ENCODE results near the gene NOXO1.
"Not testable (repeated sequence)": the region's sequence is repeated elsewhere in the genome, so short reads cannot be mapped to it uniquely, and the experiment has no call there.

NOXO1 gene

DNA sequence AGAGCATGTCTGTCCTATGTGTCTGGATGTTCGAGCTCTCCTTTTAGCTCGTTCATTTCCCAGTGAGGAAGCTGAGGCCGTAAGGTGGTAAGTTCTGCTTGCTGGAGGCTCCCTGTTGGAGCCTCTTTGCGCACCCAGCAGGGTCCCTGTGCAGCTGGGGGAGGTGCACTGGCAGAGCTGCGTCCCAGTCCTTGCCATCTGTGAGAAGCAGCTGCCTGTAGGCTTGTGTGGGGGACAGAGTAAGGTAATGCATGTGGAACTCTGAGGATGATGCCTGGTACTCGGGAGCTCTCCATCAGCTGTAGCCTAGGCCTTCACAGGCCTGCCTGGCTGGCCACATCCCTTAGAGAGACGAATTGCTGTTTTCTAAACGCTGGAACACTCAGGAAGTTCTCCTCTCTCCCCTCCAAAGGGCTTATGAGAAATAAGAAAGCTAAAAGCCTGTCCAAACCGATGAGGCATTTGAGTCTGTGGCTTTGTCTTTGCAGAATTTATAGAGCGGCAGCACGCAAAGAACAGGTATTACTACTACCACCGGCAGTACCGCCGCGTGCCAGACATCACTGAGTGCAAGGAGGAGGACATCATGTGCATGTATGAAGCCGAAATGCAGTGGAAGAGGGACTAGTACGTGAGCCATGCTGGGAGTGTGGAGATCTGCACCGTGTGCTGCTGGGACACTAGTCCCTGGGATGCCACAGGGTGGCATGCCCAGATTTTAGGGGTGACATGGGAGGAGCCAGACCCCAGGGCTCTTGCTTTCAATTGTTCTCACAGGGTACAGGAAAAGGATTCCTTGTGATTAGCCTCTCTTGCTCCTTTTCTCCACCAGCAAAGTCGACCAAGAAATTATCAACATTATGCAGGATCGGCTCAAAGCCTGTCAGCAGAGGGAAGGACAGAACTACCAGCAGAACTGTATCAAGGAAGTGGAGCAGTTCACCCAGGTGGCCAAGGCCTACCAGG lies 20.3 kb downstream of the NOXO1 start:
- peak overlapping the region; percentile 8; the same call in 1 of the 2 replicates for H3K4me3 ChIP-seq (ENCODE audit: low read length)
- H3K27ac ChIP-seq (ENCODE audit: low read length), result no peak overlapping the region
- no peaks in the 10 kb centered on the region for H3K4me1 ChIP-seq (ENCODE audit: control insufficient read depth, insufficient read depth, low read length)
- no peaks in the 10 kb centered on the region for H3K9me3 ChIP-seq (ENCODE audit: control insufficient read depth, insufficient read depth, low read length)
- no peaks in the 10 kb centered on the region for H3K27me3 ChIP-seq (ENCODE audit: control insufficient read depth, insufficient read depth, low read length)
- no peak for DNase-seq (ENCODE audit: low read depth, low spot score)
- peaks cover 18% of the 10 kb centered on the region; the same call in 1 of the 2 replicates for H3K36me3 ChIP-seq (ENCODE audit: control insufficient read depth, insufficient read depth, low read length)
- no CpG with 5 or more reads among the region's 20 CpGs for WGBS (ENCODE audit: insufficient coverage, insufficient read length)

DNA sequence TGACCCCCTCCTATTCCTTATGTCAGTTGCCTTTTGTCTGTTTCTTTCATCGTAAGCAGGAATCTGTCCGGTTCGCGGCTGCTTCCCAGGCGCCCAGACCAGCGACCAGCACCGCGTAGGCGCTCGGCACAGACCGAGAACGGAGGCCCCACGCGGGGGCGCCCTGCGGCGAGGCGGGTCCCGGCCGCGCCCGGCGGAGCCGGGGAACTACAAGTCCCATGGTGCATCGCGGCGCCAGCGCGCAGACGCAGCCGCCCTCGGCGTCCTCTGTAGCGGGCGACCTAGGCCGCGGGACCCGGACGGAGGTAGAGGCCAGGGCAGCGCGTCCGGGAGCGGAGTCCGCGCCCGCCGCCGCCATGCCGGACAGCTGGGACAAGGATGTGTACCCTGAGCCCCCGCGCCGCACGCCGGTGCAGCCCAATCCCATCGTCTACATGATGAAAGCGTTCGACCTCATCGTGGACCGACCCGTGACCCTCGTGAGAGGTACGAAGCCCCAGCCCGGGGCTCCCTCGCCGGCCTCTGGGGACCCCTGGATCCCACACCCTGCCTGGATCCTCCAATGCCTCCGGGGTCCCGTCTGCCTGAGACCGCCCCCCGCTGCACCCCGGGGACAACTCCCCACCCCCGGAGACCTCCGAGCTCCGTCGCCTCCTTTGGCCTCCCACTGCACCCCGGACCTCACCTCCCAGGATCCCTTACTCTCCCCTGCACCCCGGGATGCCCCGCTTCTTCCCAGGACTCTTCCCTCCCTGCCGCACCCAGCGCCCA lies 21.8 kb downstream of the NOXO1 start, which contains the start of gene NDUFB10:
Gene NDUFB10, plus strand, starts transcription at position 270 of the 771 bp plus-strand sequence. Its CDS starts 87 bp downstream, at position 357.
- no CpG with 5 or more reads among the region's 79 CpGs for WGBS (ENCODE audit: insufficient coverage, insufficient read length)
- no peak within 1 kb of the TSS for H3K27ac ChIP-seq (ENCODE audit: low read length)

DNA sequence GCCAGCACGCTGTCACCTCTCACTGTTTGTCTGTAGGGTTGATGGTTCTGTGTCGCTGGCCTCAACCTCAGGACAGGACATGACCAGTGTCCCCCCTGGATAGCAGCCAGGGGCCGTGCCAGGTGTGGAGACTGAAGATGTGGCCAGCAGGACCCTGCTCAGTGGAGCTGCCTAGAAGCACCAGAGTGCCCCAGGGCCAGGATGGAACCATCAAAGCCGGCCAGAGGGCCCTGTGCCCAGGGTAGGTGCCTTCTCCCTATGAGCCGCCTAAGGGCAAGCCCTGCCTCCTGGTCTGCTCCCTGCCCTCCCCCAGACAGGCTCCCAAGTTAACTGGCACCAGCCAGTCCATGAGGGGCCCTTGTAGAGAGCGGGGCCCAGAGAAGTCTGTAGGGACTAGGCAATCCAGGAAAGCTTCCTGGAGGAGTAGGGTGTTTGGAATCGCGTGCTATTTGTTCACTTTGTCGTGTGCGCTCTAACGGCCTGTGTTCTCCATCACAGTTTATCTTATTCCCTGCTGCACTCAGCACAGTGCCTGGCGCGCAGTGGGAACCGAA lies 22.5 kb downstream of the NOXO1 start:
- no peak for DNase-seq (ENCODE audit: low read depth, low spot score)
- H3K9me3 ChIP-seq (ENCODE audit: control insufficient read depth, insufficient read depth, low read length), result no peaks in the 10 kb centered on the region
- peaks cover 1% of the 10 kb centered on the region; the same call in 1 of the 2 replicates for H3K4me1 ChIP-seq (ENCODE audit: control insufficient read depth, insufficient read depth, low read length)
- no peaks in the 10 kb centered on the region for H3K27me3 ChIP-seq (ENCODE audit: control insufficient read depth, insufficient read depth, low read length)
- peak overlapping the region; percentile 77; the same call in 1 of the 2 replicates for H3K4me3 ChIP-seq (ENCODE audit: low read length)
- no CpG with 5 or more reads among the region's 14 CpGs for WGBS (ENCODE audit: insufficient coverage, insufficient read length)
- H3K36me3 ChIP-seq (ENCODE audit: control insufficient read depth, insufficient read depth, low read length), result peaks cover 14% of the 10 kb centered on the region; the same call in 1 of the 2 replicates
- H3K27ac ChIP-seq (ENCODE audit: low read length), result no peak overlapping the region

More for the DNA sequence above, 21.8 kb downstream of the NOXO1 start, which contains the start of gene NDUFB10:
- DNase-seq (ENCODE audit: low read depth, low spot score), result peak; percentile 79
- Histone ChIP-seq H3K4me3 (ENCODE audit: low read length) (peak within 1 kb of the TSS; percentile 77; the same call in 1 of the 2 replicates), H3K9me3 (ENCODE audit: control insufficient read depth, insufficient read depth, low read length) (no peaks in the 10 kb centered on the region), H3K27me3 (ENCODE audit: control insufficient read depth, insufficient read depth, low read length) (no peaks in the 10 kb centered on the region), H3K4me1 (ENCODE audit: control insufficient read depth, insufficient read depth, low read length) (peaks cover 1% of the 10 kb centered on the region; the same call in 1 of the 2 replicates), H3K36me3 (ENCODE audit: control insufficient read depth, insufficient read depth, low read length) (peaks cover 18% of the 10 kb centered on the region; the same call in 1 of the 2 replicates)

DNA sequence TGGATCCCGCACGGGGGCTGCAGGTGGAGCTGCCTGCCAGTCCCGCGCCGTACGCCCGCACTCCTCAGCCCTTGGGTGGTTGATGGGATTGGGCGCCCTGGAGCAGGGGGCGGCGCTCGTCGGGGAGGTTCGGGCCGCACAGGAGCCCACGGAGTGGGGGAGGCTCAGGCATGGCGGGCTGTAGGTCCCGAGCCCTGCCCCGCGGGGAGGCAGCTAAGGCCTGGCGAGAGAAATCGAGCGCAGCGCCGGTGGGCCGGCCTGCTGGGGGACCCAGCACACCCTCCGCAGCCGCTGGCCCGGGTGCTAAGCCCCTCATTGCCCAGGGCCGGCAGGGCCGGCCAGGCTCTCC lies 23.2 kb downstream of the NOXO1 start:
- DNase-seq (ENCODE audit: low read depth, low spot score); H3K4me3 ChIP-seq (ENCODE audit: low read length); H3K9me3 ChIP-seq (ENCODE audit: control insufficient read depth, insufficient read depth, low read length); H3K27ac ChIP-seq (ENCODE audit: low read length); H3K4me1 ChIP-seq (ENCODE audit: control insufficient read depth, insufficient read depth, low read length); H3K27me3 ChIP-seq (ENCODE audit: control insufficient read depth, insufficient read depth, low read length): not testable (repeated sequence)
- peaks cover 11% of the 10 kb centered on the region; the same call in 1 of the 2 replicates for H3K36me3 ChIP-seq (ENCODE audit: control insufficient read depth, insufficient read depth, low read length)
- no CpG with 5 or more reads among the region's 30 CpGs for WGBS (ENCODE audit: insufficient coverage, insufficient read length)

DNA sequence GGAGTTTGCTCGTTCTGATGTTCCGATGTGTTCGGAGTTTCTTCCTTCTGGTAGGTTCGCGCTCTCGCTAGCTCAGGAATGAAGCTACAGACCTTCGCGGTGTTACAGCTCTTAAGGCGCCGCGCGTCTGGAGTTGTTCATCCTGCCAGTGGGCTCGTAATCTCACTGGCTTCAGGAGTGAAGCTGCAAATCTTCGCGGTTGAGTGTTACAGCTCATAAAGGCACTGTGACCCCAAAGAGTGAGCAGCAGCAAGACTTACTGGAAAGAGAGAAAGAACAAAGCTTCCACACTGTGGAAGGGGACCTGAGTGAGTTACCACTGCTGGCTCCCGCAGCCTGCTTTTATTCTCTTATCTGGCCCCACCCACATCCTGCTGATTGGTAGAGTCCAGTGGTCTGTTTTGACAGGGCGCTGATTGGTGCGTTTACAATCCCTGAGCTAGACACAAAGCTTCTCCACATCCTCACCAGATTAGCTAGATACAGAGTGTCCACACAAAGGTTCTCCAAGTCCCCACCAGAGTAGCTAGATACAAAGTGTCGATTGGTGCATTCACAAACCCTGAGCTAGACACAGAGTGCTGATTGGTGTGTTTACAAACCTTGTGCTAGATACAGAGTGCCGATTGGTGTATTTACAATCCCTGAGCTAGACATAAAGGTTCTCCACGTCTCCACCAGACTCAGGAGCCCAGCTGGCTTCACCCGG lies 23.7 kb downstream of the NOXO1 start:
- not testable (repeated sequence) for H3K27me3 ChIP-seq (ENCODE audit: control insufficient read depth, insufficient read depth, low read length); H3K9me3 ChIP-seq (ENCODE audit: control insufficient read depth, insufficient read depth, low read length); DNase-seq (ENCODE audit: low read depth, low spot score); H3K4me3 ChIP-seq (ENCODE audit: low read length); H3K4me1 ChIP-seq (ENCODE audit: control insufficient read depth, insufficient read depth, low read length); H3K36me3 ChIP-seq (ENCODE audit: control insufficient read depth, insufficient read depth, low read length); H3K27ac ChIP-seq (ENCODE audit: low read length)
- no CpG with 5 or more reads among the region's 22 CpGs for WGBS (ENCODE audit: insufficient coverage, insufficient read length)

DNA sequence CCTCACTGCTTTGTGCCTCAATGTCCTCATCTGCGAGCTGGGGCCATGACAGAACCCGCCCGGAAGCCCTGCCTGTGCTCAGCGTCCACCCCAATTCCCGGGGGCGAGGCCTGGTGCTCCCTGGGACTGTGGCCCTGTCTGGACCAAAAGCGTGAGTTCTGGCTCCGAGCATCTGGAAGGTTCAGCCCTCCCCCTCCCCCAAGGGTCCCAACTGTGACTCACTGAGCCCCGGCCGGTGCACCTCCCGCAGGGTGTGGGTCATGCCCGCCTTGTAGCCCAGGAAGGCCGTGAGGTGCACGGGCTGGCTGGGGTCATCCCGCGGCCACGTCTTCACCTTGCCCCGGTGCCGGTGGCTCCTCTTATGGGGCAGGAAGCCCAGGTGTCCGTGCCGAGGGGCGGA lies 27.5 kb downstream of the NOXO1 start:
- WGBS (ENCODE audit: insufficient coverage, insufficient read length), result no CpG with 5 or more reads among the region's 22 CpGs
- DNase-seq (ENCODE audit: low read depth, low spot score), result no peak
- H3K4me1 ChIP-seq (ENCODE audit: control insufficient read depth, insufficient read depth, low read length), result peaks cover 2% of the 10 kb centered on the region; the same call in 1 of the 2 replicates
- H3K36me3 ChIP-seq (ENCODE audit: control insufficient read depth, insufficient read depth, low read length), result no peaks in the 10 kb centered on the region
- no peak overlapping the region for H3K4me3 ChIP-seq (ENCODE audit: low read length)
- H3K27me3 ChIP-seq (ENCODE audit: control insufficient read depth, insufficient read depth, low read length), result no peaks in the 10 kb centered on the region
- H3K27ac ChIP-seq (ENCODE audit: low read length), result no peak overlapping the region
- H3K9me3 ChIP-seq (ENCODE audit: control insufficient read depth, insufficient read depth, low read length), result no peaks in the 10 kb centered on the region

DNA sequence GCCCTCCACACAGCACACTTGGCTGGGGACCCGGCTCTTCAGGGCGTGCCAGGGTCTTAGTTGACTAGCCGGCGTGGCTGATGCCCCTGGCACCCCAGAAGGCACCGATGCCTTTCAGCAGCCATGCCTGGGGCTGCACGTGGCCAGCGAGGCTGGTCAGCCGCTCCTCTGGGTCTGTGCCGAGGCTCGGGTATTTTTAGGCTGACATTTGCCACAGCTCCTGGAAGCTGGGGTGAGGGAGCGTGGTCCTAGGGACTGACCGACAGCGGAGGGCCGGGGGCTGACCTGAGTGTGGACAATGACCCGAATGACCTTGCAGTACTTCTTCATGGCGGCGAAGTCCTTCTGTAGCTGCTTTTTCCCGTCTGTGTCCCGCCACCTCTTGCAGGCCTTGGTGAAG lies 30.7 kb downstream of the NOXO1 start:
- Histone ChIP-seq H3K36me3 (ENCODE audit: control insufficient read depth, insufficient read depth, low read length) (no peaks in the 10 kb centered on the region), H3K27ac (ENCODE audit: low read length) (no peak overlapping the region), H3K9me3 (ENCODE audit: control insufficient read depth, insufficient read depth, low read length) (no peaks in the 10 kb centered on the region), H3K27me3 (ENCODE audit: control insufficient read depth, insufficient read depth, low read length) (no peaks in the 10 kb centered on the region), H3K4me3 (ENCODE audit: low read length) (no peak overlapping the region), H3K4me1 (ENCODE audit: control insufficient read depth, insufficient read depth, low read length) (peaks cover 2% of the 10 kb centered on the region; the same call in 1 of the 2 replicates)
- no peak for DNase-seq (ENCODE audit: low read depth, low spot score)
- no CpG with 5 or more reads among the region's 19 CpGs for WGBS (ENCODE audit: insufficient coverage, insufficient read length)

DNA sequence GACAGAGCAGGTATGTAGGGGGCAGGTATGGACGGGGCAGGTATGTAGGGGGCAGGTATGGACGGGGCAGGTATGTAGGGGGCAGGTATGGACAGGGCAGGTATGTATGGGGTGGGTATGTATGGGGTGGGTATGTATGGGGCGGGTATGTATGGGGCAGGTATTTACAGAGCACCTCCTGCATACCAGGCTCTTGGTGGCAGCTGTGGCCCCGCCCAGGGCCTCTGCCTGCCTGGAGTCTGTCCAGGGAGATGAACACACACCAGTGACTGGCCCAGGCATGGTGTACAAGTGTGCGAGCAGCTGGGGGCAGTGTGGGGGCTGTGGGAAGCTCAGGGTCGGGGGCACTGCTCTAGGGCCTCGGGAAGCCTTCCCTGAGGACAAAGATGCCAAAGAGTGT lies 31.2 kb downstream of the NOXO1 start:
- Histone ChIP-seq H3K4me3 (ENCODE audit: low read length) (no peak overlapping the region), H3K27me3 (ENCODE audit: control insufficient read depth, insufficient read depth, low read length) (no peaks in the 10 kb centered on the region), H3K27ac (ENCODE audit: low read length) (no peak overlapping the region), H3K4me1 (ENCODE audit: control insufficient read depth, insufficient read depth, low read length) (peaks cover 2% of the 10 kb centered on the region; the same call in 1 of the 2 replicates), H3K9me3 (ENCODE audit: control insufficient read depth, insufficient read depth, low read length) (no peaks in the 10 kb centered on the region), H3K36me3 (ENCODE audit: control insufficient read depth, insufficient read depth, low read length) (no peaks in the 10 kb centered on the region)
- no CpG with 5 or more reads among the region's 7 CpGs for WGBS (ENCODE audit: insufficient coverage, insufficient read length)
- no peak for DNase-seq (ENCODE audit: low read depth, low spot score)

DNA sequence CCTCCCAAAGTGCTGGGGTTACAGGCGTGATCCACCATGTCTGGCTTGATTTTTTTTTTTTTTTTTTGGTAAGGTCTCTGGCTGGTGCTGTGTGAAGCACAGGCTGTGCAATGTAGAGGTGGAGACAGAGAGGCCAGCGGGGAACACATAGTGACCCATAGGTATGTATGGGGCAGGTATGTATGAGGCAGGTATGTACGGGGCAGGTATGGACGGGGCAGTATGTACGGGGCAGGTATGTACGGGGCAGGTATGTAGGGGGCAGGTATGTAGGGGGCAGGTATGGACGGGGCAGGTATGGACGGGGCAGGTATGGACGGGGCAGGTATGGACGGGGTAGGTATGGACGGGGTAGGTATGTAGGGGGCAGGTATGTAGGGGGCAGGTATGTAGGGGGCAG lies 31.8 kb downstream of the NOXO1 start:
- no peaks in the 10 kb centered on the region for H3K9me3 ChIP-seq (ENCODE audit: control insufficient read depth, insufficient read depth, low read length)
- H3K4me1 ChIP-seq (ENCODE audit: control insufficient read depth, insufficient read depth, low read length), result peaks cover 1% of the 10 kb centered on the region; the same call in 1 of the 2 replicates
- H3K4me3 ChIP-seq (ENCODE audit: low read length), result no peak overlapping the region
- H3K27ac ChIP-seq (ENCODE audit: low read length), result no peak overlapping the region
- no peak for DNase-seq (ENCODE audit: low read depth, low spot score)
- H3K27me3 ChIP-seq (ENCODE audit: control insufficient read depth, insufficient read depth, low read length), result no peaks in the 10 kb centered on the region
- no CpG with 5 or more reads among the region's 11 CpGs for WGBS (ENCODE audit: insufficient coverage, insufficient read length)
- H3K36me3 ChIP-seq (ENCODE audit: control insufficient read depth, insufficient read depth, low read length), result no peaks in the 10 kb centered on the region

Data from iPS DF 6.9 (cell line).